ENCODE data around the gene ZNF335.

DNA sequence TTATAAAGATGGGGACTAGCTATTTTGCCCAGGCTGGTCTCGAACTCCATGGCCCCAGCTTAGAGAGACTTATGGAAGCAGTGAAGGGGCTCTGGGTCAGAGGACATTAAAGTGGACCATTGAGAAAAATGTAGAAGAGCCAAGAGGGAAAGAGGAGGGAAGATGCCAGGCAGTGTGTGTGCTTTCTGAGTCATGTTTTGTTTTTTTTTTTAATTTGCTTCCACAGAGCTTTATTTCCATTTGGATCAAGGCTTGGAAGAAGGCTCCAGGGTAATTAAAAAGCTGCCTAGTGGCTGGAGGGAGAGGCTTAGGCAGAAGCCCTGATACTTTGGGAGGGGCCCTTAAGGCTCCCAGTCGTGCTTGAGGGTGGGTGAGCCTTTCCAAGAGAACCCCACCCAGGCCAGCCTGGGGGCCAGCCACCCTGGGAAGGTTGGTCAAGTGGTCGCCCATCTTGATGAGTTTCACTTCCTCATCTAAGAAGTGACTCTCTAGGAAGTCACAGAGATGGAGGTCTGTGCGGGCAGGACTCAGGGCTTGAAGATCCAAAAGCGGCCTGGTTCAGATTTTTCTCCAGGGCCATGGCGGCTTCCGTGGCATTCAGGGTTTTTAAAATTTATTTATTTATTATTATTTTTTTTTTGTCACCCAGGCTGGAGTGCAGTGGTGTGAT lies 3.0 kb upstream of the ZNF335 start:
- TF ChIP-seq, protein P1, sequence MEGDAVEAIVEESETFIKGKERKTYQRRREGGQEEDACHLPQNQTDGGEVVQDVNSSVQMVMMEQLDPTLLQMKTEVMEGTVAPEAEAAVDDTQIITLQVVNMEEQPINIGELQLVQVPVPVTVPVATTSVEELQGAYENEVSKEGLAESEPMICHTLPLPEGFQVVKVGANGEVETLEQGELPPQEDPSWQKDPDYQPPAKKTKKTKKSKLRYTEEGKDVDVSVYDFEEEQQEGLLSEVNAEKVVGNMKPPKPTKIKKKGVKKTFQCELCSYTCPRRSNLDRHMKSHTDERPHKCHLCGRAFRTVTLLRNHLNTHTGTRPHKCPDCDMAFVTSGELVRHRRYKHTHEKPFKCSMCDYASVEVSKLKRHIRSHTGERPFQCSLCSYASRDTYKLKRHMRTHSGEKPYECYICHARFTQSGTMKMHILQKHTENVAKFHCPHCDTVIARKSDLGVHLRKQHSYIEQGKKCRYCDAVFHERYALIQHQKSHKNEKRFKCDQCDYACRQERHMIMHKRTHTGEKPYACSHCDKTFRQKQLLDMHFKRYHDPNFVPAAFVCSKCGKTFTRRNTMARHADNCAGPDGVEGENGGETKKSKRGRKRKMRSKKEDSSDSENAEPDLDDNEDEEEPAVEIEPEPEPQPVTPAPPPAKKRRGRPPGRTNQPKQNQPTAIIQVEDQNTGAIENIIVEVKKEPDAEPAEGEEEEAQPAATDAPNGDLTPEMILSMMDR (IDR thresholded peaks at IDR 0.05; ENCODE audit: borderline replicate concordance, extremely low read depth, low read length, poor library complexity, severe bottlenecking), result no peak
- no peak for TF ChIP-seq EZH2 (IDR thresholded peaks at IDR 0.05; ENCODE audit: borderline replicate concordance, low read depth, low read length, severe bottlenecking)

Data from DND-41 (cell line).